ENCODE measurements around the gene ADRB1.

ADRB1 gene

DNA sequence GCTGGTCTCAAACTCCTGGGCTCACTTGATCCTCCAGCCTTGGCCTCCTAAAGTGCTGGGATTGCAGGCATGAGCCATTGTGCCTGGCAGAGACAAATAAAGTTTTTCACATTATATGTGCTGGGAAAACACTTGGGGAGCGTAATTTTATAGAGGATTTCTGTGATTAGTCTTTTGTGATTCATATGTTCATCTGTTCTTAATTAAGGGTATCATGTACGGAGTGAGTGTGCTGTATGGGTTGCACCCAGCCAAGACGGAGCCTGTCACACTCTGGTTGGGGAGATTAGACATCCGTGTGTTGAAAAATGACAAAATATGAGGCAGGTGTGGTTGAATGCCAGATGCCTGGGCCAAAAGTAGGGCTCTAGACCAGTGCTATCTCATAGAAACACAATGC is 10.3 kb downstream of the ADRB1 start:
- in situ Hi-C loops (cut with HindIII; ENCODE audit: low sequenced_read_pairs): no loop called here

DNA sequence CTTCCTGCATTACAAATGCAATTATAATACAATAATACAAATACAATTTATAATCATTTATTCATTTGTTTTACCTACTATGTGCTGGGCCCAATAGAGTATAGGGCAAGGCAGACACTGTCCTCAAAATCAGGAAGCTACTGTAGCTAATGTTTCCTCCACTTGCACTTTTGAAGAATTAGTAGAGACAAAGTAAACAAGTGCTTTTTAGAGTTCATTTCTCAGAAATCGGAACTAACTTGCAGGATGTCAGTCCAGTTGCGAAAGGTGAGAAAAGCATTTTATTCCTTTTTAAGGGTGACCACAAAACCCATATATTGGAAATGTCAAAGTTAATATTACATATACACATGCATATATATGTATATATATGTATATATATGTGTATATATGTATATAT is 14.2 kb downstream of the ADRB1 start:
- in situ Hi-C loops (cut with HindIII; ENCODE audit: low sequenced_read_pairs): no loop called here

DNA sequence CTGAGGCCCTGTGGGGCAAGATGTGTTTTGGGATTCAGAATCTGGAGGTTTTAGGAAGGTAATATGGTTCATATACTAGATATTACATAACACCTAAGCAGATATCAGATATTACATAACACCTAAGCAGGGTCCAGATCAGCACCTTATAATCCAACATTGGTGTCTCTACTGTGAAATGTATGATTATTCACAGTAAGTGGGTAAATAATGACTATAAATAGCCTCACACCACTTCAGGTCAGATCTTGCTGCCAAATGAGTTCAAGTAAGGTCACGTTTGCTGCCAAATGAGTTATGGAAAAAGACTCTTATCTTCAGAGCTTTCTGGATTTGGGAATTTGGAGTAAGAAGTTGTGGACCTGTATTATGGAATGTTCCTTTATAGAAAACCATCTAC is 14.6 kb downstream of the ADRB1 start:
- in situ Hi-C loops (cut with HindIII; ENCODE audit: low sequenced_read_pairs): no loop called here

DNA sequence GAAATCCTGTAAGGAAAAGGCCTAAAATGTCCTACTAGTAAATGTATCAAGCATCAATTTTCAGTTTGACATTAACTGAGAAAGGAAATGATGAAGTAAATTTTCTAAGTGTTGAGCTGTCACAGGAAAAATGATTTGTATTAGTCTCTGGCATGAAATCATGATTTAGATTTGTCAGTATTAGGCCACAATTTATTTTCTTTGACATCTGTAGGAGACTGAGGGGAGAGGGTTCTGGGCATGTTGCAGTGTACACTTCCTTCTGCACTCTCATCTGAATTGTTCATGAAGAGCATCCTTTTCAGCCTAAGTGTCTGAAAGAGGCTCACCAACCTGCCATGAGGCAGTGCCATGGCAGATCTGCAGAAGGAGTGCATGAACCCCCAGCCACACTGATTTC is 15.9 kb downstream of the ADRB1 start:
- in situ Hi-C loops (cut with HindIII; ENCODE audit: low sequenced_read_pairs): no loop called here

DNA sequence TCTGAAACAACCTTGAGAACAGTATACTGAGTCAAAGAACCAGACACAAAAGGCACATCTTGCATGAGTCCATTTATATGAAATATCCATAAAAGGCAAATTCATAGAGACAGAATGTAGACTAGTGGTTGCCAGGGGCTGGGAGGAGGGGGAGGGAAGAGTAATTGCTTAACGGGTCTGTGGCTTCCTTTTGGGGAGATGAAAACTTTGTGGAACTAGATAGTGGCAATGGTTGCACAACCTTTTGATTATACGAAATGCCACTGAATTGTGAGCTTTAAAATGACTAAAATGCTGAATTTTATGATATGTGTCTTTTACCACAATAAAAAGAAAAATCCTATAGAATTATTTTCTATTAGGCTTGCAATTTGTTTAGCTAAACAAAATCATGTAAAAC is 16.8 kb downstream of the ADRB1 start:
- in situ Hi-C loops (cut with HindIII; ENCODE audit: low sequenced_read_pairs): no loop called here

DNA sequence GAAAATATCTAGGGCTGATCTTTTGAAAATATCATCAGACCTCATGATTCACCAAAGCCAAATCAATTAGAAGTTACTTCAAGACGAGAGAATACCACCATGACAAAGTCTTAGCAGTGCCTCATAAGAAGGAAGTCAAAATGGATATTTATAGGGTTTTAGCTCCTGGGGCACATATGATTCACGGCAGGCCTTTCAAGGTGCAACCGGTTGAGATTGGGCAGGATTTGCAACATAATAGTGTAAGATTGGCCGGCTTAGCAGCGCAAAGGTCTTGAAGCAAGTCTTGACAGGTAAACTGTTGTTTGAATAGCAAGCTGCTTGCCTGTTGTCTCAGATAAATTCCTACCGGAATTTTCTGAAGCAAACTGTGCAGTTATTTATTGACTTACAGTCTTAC is 17.5 kb downstream of the ADRB1 start:
- in situ Hi-C loops (cut with HindIII; ENCODE audit: low sequenced_read_pairs): no loop called here

DNA sequence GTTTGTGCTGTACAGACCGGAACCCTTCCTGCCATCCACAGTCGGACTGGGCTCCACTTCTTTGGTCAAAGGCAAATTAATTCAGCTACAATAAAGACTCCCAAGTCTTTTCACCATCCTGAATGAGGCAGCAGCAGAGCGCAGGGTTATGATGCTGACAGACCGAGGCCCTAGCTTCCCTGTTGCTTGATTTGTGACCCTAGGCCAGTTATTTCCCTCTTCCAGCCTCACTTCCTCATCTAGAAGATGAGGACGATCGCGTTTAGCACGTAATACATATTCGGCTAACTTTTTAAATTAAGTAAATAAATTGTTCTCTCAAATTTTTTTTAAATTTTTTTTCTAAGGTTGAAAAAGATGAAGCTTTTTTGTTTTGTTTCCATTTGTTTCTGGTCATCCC is 18.1 kb downstream of the ADRB1 start:
- in situ Hi-C loops (cut with HindIII; ENCODE audit: low sequenced_read_pairs): no loop called here

DNA sequence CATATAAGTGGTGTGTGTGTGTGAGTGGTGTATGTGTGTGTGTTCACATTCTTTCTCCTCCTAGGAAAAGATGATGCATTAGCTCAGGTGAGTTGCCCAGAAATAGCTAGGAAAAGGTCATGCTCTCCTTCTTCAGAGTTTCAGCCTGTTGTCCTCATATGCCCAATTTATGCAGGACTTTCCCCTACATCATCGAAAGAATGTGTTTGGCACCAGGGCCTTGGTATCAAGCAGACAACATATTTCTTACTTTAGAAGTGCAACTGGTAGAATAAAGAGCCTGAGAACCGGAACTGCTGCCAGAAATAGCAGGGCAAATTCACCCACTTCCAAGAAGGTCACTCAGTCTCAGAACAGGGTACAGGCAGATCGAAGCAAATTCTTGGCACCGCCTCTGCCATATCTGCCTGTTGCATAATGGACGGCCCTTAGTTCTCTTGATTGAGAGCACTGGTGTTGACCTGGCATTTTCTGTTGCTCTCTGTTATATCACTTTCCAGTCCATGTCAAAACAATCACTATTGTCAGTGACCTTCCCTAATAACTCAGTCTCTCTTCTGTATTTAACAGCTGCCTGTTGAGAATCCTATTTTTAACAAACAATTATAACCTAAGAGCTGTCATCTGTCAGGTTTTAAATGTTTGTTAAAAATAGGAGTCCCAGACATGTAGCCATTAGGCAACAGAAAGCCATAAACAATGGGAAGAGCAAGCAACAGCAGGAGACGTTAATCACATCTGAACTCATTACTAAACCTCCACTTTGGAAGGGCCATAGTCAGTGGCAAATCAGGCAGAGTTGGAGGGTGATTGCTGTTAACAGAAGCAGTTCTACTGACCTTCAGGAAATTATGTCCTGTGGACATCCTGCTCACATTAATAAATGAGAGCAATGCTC is 20.7 kb downstream of the ADRB1 start:
- in situ Hi-C loops (cut with HindIII; ENCODE audit: low sequenced_read_pairs): no loop called here

DNA sequence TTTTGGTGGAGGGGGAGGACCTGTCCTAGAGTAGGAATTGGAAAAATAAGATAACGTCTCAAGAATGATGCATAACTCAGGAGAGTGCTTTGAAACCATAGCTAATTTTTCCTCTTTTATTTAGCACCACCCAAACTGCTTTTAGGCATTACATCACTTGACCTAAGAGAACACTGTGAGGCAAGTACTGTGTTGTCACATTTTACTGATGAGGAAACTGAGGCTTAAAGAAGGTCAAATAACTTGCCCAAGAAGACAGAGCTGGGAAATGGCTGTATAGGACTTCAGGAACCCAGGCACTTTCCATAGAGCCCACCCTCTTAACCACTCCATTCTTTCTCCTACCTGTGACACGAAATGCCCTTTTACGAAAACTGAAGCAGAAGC is 21.4 kb downstream of the ADRB1 start:
- in situ Hi-C loops (cut with HindIII; ENCODE audit: low sequenced_read_pairs): no loop called here

DNA sequence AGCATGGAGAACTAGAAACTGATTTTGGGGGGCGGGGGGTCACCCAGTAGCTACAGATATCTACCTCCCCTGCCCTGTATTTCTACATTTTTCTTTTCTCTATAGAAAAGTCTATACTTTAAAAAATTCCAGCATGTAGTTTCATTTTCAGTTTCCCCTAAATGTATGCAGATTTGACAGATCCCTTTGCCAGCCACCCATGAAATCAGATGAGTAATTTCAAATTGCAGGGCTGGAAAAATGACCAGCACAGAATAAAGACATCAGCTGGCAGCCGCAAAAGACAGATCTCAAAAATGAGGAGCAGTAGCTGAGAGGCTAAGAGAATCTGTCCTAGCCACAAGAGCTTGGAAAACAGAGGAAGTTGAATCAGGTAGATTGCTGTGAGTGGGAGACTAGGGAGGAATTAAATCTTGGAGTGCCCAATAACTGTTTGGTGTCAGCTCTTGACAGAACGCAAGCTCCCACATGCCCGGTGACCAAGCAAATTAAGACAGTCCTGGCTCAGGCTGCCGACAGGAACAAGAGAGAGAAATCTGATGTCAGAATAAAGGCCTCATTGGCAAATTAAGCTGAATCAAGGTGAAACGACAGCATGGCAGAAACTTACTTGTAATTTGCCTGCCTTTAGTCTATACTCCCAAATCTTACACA is 24.5 kb downstream of the ADRB1 start:
- in situ Hi-C loops (cut with HindIII; ENCODE audit: low sequenced_read_pairs): no loop called here

DNA sequence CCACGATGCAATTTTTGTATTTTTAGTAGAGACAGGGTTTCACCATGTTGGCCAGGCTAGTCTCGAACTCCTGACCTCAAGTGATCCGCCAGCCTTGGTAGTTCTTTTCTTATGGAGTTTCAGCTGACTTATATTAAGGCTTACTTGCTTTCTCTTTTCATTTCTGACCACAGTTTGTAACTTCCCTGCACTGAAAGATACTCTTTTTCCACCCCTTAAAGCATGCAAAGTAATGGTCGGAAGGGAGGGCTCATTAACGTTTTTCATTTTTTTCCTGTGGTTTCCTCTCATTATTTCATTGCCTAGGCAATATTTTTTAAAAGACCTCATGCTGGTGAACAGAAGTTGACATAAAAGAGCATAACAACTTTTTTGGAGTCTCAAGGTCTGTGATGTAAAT is 27.0 kb downstream of the ADRB1 start:
- in situ Hi-C loops (cut with HindIII; ENCODE audit: low sequenced_read_pairs): loop anchor here (5.0 kb wide), 1 partner anchor 88 kb away; no protein-coding TSS in a partner anchor

DNA sequence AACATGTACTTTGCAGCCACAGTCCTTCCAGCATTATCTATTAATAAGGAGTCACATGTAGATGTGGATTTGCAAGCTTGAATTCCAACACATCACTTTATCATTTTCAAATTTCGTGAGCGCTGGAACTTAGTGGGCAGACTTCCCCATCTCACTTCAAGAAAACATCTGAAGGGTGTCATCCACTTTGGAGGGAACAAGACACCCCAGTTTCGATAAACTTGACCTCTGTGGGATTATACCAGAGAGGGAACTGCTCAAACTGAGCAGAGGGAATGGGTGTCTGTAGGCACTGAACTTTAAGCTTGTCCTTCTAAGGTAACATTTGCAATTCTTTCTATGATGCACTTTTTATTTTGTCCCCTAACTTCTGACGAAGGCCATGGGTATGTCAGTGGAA is 27.5 kb downstream of the ADRB1 start:
- in situ Hi-C loops (cut with HindIII; ENCODE audit: low sequenced_read_pairs): loop anchor here (5.0 kb wide), 1 partner anchor 89 kb away; no protein-coding TSS in a partner anchor

DNA sequence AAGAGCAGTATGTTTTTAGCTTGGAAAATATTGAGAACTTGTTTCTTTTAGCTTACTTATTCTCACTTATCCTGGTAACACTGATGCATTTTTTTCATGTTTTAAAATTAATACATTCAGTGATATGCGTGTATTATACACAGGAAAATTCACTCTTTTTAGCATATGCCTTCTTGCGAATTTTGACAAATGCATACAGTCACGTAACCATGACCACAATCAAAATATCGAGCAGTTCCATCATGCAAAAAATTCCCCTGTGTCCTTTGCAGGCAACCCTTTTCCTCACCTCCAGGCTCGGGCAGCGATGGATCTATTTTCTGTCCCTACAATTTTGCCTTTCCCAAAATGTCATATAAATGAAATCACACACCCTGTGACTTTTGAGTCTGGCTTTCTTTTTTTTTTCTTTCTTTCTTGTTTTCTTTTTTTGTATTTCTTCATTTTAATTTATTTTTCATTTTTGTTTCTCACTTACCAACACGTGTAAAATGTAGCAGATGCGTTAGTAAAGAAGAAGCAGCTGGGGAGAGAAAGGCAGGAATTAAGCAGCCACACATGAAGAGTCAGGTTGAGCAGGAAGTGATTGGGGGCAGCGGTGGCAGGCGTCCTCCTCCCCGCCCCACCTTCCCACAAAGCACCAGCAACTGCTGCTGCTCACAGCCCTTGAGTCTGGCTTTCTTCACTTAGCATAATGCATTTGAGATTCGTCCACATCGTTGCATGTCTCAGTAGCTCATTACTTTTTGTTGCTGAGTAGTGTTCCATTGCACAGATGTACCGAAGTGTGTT is 29.9 kb downstream of the ADRB1 start:
- in situ Hi-C loops (cut with HindIII; ENCODE audit: low sequenced_read_pairs): loop anchor here (5.0 kb wide), 1 partner anchor 91 kb away; no protein-coding TSS in a partner anchor

DNA sequence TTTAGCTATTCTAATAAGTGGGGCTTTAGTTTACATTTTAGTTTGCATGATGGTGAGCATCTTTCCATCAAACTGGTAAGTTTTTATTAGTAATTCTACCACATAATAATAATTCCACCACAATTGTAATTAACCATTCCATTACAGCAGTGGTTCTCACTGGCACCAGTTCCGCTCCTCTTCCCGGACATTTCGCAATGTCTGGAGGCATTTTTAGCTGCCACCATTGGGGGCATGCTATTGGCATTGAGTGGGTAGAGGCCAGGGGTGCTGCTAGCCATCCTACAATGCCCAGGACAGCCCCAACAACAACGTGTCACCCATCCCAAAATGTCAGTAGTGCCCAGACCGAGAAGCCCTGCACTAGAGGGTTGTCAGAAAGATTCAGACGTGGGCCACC is 31.4 kb downstream of the ADRB1 start:
- in situ Hi-C loops (cut with HindIII; ENCODE audit: low sequenced_read_pairs): no loop called here

DNA sequence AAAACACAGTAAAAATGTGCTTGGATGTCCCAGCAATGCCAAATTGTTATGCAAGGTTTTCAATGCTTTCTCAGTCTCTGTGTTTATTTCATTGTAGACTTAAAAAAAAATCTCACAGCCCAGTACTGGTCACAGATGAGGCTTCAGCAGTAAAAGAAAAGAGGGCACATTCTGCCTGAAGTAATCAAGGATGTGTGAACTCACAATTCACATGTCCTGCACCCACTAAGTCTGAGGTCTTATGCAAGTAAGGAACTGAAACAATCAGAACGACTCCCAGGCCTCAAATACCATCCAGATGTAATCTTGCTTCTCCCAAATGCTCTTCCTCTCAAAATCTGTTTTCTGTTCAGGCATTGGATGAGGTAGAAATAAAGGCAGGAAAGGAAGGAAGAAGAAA is 33.7 kb downstream of the ADRB1 start:
- in situ Hi-C loops (cut with HindIII; ENCODE audit: low sequenced_read_pairs): no loop called here

DNA sequence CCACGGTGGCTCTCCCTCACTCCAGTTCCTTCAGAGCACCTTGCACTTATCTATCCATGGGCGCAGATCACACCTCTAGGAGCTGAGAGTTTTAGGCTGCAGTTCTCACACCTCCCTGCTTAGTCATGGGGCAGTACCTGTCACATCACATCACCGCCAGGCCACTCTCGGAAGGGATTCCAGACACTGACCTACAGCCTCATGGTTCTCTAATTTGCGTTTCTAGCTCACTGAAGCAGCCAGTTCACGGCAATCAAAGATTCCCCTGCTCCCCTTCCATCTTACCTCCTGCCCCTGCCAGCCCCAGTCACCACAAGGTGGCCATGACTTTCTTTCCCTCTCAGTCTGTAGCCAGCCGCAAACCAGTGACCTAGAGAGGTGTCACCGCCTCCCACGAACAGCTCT is 34.2 kb downstream of the ADRB1 start:
- in situ Hi-C loops (cut with HindIII; ENCODE audit: low sequenced_read_pairs): no loop called here

DNA sequence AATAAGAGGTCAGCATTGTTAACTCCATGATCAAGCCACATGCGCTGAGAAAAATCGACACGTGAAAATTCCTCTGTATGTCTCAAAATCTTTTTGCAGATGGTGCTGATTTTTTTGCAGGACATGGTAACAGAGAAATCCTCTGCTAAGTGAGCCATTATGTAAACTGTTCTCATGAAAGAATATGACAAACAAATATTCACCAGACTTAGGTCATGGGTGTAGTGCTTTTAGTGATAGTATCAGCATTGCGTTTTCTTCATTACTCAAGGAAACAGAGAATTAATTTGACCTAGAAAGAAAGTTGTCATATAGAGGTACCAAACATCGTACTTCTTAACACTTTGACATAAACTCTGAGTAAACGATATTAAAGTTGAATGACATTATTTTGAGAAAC is 34.7 kb downstream of the ADRB1 start:
- in situ Hi-C loops (cut with HindIII; ENCODE audit: low sequenced_read_pairs): no loop called here

DNA sequence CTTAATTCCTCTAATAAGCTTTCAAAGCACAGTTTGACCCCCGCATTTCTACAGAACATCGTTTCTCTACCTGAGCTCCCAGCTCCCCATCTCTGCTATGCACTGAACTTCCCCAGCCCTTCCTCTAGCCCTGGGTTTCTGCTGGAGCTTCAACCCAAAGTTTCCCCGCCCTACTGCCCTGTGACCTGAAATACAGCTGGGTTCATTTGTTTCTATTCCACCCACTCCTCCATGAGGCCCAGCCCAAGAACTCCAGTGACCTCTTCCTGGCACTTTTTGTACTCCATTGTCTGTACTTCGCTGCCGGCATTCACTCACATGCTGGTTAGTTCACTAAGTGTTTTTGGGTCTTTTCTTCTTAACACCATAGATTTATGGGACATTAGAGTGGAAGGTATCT is 35.8 kb downstream of the ADRB1 start:
- in situ Hi-C loops (cut with HindIII; ENCODE audit: low sequenced_read_pairs): no loop called here

DNA sequence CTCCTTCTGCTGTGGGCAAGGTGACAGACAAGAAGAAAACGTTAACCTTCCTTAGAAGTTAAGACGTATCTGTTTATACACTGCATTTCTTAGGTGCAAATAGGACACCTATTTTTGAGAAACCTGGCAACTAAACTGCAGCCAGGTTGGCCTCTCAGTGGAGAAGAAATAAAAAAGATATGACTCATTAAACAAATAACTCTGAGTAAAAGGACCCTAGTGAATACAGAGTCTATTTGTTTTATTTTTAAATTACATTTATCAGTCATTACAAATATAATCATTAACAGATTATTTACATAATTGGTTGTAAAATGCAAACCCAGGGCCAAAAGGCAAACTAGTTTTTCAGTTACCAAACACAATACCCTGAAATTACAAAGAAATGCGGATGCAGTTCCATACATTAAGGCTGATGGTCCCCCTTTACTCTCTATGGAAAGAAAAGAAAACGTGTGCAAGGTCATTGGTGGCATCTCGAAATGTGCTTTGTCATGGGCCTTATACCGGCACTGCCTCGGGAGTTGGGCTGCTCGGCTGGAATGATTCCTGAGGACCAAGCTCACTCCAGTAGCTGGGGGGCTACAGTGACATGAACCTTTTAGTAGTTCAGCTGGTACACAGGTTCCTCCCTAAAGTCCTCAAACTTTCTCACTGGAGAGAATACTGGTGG is 38.4 kb downstream of the ADRB1 start:
- in situ Hi-C loops (cut with HindIII; ENCODE audit: low sequenced_read_pairs): no loop called here

DNA sequence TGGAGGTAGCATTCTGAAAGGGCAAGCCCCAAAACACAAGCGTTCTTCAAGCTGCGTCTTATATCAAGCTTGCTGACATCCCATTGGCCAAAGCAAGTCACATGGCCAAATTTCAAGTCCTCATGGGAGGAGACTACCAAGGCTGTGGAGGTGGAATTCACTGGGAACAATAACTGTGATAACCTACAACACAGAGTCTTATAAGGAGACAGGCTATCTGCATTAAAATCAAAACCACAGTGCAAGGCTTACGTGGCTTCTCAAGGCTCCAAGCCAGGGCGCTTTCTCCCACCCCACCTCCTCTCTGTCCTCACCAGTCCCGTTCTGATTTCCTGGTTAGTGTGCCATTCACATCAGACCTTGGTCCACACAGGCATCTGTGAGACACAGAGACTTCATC is 39.4 kb downstream of the ADRB1 start:
- in situ Hi-C loops (cut with HindIII; ENCODE audit: low sequenced_read_pairs): no loop called here

DNA sequence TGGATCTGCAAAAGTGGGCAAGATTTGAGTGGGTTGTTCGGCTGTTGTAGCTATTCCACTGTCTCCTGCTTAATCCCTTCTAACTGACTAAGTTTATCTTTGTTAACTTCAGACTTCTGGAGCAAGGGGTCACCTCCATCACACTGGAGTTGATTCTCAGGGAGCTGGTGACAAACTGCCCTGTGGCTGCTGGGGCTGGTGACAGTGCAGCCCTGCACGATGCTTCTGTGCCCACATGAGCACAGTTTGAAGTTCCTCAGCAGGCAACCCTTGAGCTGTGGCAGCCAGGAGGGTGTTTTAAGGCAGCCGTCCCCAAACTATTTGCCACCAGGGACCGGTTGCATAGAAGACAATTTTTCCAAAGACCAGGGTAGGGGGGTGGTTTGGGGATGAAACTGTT is 40.5 kb downstream of the ADRB1 start:
- in situ Hi-C loops (cut with HindIII; ENCODE audit: low sequenced_read_pairs): no loop called here
